Mammary epithelial cell (primary cell): ENCODE data around the gene STX10.

Source experiments
- CTCF ChIP-seq, 2 donors: IDR thresholded peaks in 1 of 2; conservative IDR thresholded peaks in 1 of 2; 2 replicates each; pipeline ENCODE4 v1.5.1; 2011 to 2012; ENCODE audit warnings: inconsistent platforms in 2 of 2, low read length in 2 of 2, mild to moderate bottlenecking in 2 of 2, control low read depth in 1 of 2, low read depth in 1 of 2; ENCODE audit not compliant: insufficient read depth in 1 of 2; ENCODE audit errors: extremely low read depth in 1 of 2
- EZH2 ChIP-seq: IDR thresholded peaks from 2 replicates; pipeline ENCODE4 v1.6.1; 2012; ENCODE audit warnings: low read length, inconsistent platforms, borderline replicate concordance

GRCh38 chr19:13155472-13156359, 5.5 kb upstream of the STX10 start:
- TF ChIP-seq CTCF (conservative IDR thresholded peaks at IDR 0.05 in 1 of 2, IDR thresholded peaks at IDR 0.05 in 1 of 2; ENCODE audit: extremely low read depth in 1 of 2, insufficient read depth in 1 of 2, low read depth in 1 of 2, low read length in 2 of 2) (no peak), EZH2 (no peak)
